HG03457 (cell line): Measurements from ENCODE around the gene TRAF4.
A peak's percentile ranks its signal among the peaks of the same experiment; 100 is the strongest.
"Not testable (repeated sequence)": the region's sequence is repeated elsewhere in the genome, so short reads cannot be mapped to it uniquely, and the experiment has no call there.

Experiments
- ATAC-seq: cut with Tn5 transposase; IDR thresholded peaks from one replicate; pipeline ENCODE4 v1.9.1; 2021; ENCODE audit warnings: moderate number of reproducible peaks; ENCODE audit not compliant: unreplicated experiment

TRAF4 gene

DNA sequence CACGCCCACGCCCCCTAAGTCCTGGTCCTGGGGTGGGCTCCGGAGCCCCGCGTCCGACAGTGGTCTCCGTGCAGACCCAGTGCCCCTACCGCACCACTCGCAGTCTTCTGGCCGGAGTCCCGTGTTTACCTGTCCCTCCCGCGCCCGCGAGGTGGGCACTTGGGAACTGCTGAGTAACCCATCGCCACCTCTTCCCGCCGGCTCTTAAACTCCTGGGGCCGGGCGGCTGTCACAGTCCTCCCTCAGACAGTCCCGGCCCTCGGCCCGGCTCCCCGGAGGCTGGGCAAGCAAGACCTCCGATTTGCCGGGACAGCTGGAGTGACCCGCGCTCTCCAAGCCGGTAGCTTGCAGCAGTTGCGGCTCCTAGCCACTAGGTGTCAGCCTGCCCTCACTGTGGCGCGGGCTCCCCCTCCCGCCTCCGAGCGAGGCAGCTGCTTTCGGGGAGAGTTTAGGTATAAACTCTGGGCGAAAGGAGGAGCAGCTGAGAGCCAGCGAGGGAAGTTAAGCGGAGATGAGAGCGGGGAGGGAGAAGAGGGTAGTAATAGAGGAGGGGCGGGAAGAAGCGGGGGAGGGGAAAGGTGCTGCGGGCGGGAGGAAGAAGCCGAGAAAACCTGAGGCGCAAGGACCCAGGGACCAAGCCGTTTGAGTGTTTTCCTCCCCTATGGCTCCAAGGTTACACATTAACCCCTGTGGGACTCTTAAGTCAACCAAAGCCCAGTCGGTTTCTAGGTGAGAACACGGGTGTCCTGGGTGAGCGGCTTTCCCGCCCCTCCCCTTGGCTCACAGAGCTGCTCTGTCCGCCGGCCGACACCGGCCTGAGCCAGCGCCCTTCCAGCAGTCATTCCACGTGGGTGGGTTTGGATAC lies 17.0 kb upstream of the TRAF4 start:
- peak; percentile 31 for ATAC-seq

DNA sequence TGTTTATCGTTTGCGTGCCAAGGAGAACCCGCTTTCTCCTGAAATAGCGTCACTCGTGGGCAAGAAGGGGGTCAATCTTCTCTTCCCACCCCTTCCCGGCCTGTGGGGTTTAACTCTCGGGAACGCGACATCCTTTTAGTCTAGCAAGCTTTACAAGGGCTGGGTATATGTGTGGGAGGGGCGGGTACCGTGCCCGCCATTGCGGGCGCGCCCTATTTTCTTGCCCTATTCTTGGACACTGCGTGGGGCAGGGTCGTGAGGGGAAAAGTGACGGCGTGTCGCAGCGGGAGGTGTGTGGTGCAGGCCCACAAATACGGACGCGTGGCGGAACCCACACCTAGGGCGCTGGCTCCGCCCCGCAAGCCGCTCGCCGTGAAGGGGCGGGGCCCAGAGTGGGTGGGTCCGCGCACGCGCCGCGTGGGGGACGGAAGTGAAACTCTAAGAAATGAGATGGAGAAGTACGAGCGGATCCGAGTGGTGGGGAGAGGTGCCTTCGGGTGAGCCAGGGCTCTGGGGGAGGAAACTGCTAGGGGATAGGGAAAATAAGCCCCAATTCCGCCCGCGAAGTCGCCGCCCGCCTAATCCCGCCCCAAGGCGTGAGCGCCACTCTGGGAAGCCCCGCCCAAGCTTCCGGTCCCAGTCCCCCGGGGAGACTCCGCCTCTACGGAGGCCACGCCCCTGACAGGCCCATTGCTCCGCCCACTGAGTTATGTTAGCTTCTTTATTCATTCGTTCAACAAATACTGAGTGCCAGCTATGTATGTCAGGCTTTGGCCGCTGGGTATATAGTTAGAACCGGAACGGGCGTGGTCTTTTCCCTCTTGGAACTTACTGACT lies 15.2 kb upstream of the TRAF4 start, which contains the start of gene NEK8:
Gene NEK8, plus strand, starts transcription at position 425 of the 837 bp plus-strand sequence. Its CDS starts 26 bp downstream, at position 451.
- ATAC-seq, result peak; percentile 32

DNA sequence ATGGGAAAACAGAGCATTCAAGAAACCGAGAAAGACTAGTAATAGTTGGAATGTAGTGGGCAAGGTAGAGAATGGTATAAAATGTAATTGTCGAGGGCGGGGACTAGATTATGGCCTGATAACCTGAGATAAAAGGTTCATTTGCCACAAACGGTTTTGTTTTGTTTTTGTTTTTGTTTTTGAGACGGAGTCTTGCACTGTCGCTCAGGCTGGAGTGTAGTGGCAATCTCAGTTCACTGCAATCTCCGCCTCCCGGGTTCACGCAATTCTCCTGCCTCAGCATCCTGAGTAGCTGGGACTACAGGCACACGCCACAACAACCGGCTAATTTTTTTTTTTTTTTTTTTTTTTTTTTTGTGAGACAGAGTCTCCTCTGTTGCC lies 13.9 kb upstream of the TRAF4 start:
- no peak for ATAC-seq

DNA sequence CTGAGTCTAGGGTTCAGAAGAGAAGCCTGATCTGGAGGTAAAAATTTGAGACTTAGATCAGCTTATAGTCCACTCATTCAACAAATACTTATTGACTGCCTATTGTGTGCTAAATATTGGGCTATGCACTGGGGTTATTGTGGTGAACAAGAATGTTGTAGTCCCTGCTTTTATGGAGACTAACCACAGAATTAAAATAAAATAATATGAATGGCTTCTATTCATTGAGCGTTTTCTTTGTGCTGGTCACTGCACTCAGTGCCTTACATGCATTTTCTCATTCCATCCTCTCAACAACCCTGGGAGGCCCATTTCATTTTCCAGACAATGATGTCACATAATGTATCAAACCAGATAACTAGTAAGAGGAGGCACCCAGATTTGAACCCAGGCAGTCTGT lies 10.5 kb upstream of the TRAF4 start:
- no peak for ATAC-seq

DNA sequence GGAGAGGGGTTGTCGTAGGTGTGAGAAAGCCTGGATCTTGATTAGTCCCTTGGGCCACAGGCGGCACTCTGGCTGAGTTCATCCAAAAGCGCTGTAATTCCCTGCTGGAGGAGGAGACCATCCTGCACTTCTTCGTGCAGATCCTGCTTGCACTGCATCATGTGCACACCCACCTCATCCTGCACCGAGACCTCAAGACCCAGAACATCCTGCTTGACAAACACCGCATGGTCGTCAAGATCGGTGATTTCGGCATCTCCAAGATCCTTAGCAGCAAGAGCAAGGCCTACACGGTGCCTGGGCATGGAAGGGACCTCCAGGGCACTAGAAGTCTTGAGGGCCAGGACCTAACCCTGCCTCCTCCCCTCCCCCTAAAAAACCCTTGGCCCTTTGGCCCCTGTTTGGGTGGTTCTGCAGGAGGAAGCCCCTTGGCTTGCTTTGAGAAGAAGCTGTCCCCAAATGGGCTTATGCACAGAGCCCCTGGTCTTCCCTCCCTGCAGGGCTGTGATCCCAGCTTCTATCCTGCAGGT lies 9.0 kb upstream of the TRAF4 start:
- ATAC-seq, result no peak

DNA sequence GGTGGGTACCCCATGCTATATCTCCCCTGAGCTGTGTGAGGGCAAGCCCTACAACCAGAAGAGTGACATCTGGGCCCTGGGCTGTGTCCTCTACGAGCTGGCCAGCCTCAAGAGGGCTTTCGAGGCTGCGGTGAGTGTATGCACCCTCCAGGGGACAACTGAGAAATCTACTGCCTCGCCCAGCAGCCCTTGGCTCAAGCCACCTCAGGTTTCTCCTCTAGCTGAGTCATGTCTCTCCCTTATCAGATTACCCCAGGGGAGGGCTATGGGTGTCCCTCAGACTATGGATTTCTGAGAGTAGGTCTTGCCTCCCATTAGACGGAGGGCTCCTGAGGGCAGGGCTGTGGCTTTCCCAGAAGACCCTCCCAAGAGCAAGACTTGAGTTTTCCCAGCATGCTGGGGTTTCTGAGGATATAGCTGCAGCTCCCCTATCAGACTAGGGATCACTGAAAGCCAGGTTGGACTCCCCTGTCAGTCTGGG lies 8.5 kb upstream of the TRAF4 start:
- no peak for ATAC-seq

DNA sequence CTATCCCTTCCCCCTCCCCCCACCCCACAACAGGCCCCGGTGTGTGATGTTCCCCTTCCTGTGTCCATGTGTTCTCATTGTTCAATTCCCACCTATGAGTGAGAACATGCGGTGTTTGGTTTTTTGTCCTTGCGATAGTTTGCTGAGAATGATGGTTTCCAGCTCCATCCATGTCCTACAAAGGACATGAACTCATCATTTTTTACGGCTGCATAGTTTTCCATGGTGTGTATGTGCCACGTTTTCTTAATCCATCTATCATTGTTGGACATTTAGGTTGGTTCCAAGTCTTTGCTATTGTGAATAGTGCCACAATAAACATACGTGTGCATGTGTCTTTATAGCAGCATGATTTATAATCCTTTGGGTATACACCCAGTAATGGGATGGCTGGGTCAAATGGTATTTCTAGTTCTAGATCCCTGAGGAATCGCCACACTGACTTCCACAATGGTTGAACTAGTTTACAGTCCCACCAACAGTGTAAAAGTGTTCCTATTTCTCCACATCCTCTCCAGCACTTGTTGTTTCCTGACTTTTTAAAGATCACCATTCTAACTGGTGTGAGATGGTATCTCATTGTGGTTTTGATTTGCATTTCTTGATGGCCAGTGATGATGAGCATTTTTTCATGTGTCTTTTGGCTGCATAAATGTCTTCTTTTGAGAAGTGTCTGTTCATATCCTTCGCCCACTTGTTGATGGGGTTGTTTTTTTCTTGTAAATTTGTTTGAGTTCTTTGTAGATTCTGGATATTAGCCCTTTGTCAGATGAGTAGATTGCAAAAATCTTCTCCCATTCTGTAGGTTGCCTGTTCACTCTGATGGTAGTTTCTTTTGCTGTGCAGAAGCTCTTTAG lies 7.7 kb upstream of the TRAF4 start:
- not testable (repeated sequence) for ATAC-seq

DNA sequence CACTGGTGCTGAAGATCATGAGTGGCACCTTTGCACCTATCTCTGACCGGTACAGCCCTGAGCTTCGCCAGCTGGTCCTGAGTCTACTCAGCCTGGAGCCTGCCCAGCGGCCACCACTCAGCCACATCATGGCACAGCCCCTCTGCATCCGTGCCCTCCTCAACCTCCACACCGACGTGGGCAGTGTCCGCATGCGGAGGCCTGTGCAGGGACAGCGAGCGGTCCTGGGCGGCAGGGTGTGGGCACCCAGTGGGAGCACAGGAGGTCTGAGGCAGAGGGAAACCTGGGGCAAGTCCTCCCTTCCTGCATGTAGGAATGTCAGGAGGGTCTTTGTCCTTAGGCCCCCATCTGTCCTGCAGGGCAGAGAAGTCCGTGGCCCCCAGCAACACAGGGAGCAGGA lies 6.5 kb upstream of the TRAF4 start:
- ATAC-seq, result no peak

DNA sequence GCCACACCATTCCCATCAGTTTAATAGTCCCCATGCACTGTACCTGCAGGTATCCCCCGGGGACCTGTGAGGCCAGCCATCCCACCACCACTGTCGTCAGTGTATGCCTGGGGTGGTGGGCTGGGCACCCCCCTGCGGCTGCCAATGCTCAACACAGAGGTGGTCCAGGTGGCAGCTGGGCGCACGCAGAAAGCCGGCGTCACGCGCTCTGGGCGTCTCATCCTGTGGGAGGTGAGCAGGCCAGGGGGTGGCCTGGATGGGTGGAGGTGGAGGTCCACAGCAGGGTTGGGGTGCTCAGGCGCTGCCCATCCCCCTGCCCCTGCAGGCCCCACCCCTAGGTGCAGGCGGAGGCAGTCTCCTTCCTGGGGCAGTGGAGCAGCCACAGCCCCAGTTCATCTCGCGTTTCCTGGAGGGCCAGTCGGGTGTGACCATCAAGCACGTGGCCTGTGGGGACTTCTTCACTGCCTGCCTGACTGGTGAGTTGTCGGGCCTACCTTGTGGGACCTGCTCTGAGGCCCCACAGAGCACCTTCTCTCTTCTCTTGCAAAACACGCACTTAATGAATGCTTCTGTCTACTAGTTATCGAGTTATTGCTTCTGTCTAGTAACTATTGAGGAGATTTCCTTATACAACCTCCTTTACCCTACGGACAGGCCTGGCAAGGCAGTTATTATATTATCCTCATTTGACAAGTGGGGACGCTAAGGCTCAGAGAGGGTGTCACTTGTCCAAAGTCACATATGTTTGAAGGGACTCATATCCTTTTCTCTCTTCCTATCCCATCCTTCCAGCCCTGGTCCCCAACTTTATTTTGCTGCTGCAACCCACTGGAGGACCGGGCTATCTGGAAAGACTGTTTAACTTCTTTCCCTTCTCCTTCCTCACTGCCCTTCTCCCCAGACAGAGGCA lies 5.8 kb upstream of the TRAF4 start:
- no peak for ATAC-seq

DNA sequence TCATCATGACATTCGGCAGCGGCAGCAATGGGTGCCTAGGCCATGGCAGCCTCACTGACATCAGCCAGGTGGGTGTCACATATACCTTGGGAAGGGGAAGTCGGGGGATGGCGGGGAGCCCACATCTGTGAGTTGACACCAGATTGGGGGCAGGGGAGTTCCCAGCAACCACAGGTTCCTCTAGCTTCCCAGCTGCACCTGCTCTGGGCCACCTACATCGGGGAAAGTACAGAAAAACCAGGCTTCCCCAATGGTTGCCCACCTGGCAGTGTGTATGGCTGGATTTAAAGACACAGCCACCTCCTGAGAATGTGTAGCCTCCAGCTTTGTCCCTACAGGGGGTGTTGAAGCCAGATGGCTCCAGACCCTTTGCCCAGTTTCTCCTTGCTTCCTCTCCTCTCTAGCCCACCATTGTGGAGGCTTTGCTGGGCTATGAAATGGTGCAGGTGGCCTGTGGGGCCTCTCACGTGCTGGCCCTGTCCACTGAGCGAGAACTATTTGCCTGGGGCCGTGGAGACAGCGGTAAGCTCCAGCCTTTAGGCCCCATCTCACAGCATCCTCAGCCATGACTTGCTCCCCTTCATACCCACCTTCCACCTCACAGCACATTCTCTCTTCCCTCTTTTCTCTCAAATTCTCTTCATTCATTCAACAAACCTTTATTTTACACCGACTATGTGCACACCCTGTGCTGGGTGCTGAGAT lies 5.0 kb upstream of the TRAF4 start:
- ATAC-seq, result no peak

DNA sequence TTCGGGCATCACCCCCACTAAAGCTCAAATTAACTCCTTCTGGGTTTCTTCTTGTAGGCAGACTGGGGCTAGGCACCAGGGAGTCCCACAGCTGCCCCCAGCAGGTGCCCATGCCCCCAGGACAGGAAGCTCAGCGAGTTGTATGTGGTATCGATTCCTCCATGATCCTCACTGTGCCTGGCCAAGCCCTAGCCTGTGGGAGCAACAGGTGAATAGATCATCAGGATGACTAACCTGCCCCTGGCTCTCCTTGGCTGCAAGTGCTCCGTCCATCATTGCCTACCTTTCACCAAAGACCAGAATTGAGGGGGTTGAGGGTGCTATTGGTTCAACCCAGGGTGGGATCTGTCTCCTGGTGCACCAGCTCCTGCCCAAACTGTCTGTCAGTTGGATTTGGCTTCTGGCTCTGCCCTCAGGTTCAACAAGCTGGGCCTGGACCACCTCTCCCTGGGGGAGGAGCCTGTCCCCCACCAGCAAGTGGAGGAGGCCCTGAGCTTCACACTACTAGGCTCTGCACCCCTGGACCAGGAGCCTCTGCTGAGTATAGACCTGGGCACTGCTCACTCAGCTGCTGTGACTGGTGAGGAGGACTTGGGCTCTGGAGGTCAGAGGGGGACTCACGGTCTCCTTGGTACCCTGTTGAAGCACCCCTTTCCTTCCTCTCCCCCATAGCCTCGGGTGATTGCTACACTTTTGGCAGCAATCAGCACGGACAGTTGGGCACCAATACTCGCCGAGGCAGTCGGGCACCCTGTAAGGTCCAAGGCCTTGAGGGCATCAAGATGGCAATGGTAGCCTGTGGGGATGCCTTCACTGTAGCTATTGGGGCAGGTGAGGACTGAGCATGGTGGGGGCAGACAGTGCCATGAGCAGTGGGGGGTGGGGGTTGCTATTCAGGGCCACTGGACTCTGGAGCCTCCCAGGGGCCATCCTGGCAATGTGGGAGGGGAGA lies 3.1 kb upstream of the TRAF4 start:
- no peak for ATAC-seq

DNA sequence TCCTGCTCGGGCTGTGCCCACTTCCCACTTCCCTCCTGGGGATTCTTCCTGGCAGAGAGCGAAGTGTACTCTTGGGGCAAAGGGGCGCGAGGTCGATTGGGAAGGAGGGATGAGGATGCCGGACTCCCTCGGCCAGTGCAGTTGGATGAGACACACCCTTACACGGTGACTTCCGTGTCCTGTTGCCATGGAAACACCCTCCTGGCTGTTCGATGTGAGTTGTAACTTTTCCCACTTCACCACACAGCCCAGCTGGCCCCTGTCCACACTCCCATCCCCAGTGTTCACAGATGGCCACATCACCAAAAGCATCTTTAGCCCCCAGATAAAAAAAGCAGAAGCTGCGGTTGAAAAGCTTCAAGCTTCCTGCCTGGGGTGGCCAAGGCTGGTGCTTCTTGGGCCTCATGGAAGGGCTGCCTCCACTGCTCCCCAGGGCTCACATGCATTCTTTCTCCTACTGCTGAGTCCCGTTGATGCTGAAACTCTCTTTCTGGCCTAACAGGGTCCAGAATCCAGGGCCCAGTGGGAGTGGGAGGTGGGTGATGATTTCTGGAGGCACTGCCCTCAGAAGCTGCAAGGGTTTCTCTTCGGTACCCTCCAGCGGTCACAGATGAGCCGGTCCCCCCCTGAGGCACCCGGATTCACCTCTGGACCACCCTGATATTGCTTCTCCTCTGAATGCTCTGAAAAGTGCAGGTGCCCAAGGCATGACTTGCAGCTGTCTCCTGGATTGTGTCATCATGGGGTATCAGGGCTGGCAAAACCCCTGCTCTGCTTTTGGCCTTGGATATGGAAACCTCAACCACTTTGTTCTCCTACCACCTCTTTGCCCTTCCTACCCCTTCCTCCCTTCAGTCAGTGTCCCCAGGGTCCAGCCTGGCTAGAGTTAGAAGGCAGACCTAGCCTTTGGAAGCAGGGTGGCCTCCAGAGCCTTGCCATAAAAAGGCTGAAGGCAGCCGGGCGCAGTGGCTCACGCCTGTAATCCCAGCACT lies 2.2 kb upstream of the TRAF4 start:
- ATAC-seq, result no peak

DNA sequence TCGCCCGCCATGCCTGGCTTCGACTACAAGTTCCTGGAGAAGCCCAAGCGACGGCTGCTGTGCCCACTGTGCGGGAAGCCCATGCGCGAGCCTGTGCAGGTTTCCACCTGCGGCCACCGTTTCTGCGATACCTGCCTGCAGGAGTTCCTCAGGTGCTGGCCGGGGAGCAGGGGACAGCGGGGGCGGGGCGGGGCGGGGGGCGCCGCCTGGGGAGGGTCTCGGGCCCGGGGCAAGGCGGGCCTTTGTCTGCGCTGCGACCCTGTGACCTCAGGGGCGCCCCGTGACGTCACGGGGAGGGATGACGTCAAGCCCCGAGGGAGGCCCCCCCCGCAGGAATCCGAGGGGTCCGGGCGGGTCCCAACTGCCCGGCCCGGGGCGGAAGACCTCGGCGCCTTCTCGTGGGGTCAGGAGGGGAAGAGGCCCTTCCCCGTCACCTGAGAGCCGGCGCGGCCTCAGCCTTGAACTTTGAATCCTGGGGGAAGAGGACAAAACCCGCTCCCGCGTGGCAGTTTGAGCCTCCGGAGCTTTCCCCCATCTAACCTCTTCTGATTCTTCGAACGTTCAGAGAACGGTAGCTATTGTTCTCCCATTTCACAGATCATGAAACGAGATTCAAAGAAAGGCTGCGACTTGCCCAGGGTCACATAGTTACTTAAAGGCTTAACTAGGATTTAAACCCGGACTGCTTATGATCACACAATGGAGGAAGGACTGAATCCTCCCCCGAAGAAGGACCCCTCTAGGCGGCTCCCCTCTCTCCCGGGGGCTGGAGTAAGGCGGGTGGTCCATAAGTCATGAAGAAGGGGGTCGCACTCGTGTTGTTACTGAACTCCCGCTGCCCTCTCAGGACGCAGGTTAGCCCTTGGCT lies 527 bp downstream of the TRAF4 start:
- peak; percentile 2 for ATAC-seq

DNA sequence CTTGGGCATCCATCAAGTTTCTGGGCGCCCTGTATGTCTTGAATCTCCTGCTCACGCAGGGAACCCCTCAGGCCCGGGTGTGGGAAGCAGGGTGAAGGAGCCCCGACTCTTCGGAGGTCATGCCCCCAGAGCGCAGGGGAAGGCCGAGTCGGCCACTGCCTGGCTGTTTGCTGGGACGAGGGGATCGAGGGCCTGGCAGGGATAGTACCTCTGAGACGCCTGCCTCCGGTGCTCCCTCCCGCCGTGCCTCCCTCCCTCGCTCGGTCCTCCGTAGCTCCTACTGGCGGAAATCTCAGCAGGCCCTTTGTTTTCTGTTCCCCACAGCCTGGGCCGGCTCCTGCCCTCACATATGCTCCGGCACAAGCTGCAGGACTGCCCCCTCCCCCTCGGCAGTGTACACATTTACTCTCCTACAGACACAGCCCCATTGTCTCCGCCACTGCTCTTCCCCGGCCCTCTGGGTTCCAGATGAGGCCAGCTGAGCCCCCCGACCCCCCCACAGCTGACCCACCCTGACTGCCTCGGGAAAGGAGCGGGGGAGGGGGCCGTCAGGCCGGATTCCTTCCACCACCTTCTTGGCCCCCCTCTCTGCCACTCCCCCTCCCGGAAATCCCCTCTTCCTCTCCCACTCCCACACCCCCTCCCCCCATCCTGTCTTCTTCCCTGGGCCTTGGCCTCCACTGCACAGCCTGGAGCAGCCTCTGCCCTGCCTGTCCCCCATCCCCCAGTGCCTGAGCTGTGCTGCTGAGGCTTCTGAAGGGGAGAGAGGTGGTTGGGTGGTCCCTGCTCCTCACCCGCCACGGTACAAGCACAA lies 1.4 kb downstream of the TRAF4 start:
- ATAC-seq, result no peak
